Measurements from ENCODE around the gene NBAS. TPM values are rescaled to one million over a fixed set of nuclear protein-coding genes. Genes with fewer than 3 reads are reported as not detected.
A peak's percentile ranks its signal among the peaks of the same experiment; 100 is the strongest.

Gene NBAS
- polyA plus RNA-seq, 1 of the 3 experiments (the other 2 are of a cell fraction), result 12.0 TPM

- peaks cover 18 to 28% of the 10 kb centered on the region in 2 experiments for H3K36me3 ChIP-seq (replicated peaks in 1 of 2; ENCODE audit: control insufficient read depth in 1 of 2, insufficient read depth in 2 of 2, low read length in 1 of 2)
- no peak overlapping the region for H3K9ac ChIP-seq
- H2AFZ ChIP-seq (ENCODE audit: low read depth), result no peak overlapping the region
- H3K27me3 ChIP-seq (ENCODE audit: insufficient read depth), result no peaks in the 10 kb centered on the region
- peak; percentile 49 for DNase-seq
- H3K9me3 ChIP-seq, result no peaks in the 10 kb centered on the region
- ChIA-PET POLR2A (interaction anchor here (0.7 to 1.2 kb wide), 2 partner anchors 89 to 178 kb away, joined by 3 read pairs; partner anchors contain the start of gene NBAS), CTCF (interaction anchor here (0.6 to 1.7 kb wide), 2 partner anchors 46 to 194 kb away, joined by 3 to 7 read pairs; no protein-coding TSS in a partner anchor)
- H3K4me1 ChIP-seq (ENCODE audit: control insufficient read depth in 1 of 2, insufficient read depth in 2 of 2, low read depth in 1 of 2, low read length in 1 of 2), result peaks cover 0 to 29% of the 10 kb centered on the region in 2 experiments; a peak in 2 of 4 replicates
- H3K4me3 ChIP-seq (ENCODE audit: low read depth in 2 of 2, low read length in 1 of 2), result no peak overlapping the region
- peak overlapping the region in 1 of 2 experiments; percentile 86; a peak in 2 of 4 replicates for H3K27ac ChIP-seq (ENCODE audit: low read depth in 2 of 2, low read length in 1 of 2)
- H3K9me2 ChIP-seq, result no peaks in the 10 kb centered on the region
- WGBS (ENCODE audit: low lambda C conversion rate), result 60% methylated on average over 7 of the region's 7 CpGs
- no peaks in the 10 kb centered on the region for H3F3A ChIP-seq (replicated peaks; ENCODE audit: insufficient read depth)
- no peaks in the 10 kb centered on the region for H4K20me1 ChIP-seq (ENCODE audit: insufficient read depth)
- no peak overlapping the region for H3K4me2 ChIP-seq
- no peaks in the 10 kb centered on the region for H3K79me2 ChIP-seq (ENCODE audit: insufficient read depth)
- no peak for TF ChIP-seq USF1 (IDR thresholded peaks at IDR 0.05; ENCODE audit: borderline replicate concordance, low read depth)
- no peak for TF ChIP-seq MEF2A (IDR thresholded peaks at IDR 0.05; ENCODE audit: borderline replicate concordance, low read depth)
- TF ChIP-seq, protein P1, sequence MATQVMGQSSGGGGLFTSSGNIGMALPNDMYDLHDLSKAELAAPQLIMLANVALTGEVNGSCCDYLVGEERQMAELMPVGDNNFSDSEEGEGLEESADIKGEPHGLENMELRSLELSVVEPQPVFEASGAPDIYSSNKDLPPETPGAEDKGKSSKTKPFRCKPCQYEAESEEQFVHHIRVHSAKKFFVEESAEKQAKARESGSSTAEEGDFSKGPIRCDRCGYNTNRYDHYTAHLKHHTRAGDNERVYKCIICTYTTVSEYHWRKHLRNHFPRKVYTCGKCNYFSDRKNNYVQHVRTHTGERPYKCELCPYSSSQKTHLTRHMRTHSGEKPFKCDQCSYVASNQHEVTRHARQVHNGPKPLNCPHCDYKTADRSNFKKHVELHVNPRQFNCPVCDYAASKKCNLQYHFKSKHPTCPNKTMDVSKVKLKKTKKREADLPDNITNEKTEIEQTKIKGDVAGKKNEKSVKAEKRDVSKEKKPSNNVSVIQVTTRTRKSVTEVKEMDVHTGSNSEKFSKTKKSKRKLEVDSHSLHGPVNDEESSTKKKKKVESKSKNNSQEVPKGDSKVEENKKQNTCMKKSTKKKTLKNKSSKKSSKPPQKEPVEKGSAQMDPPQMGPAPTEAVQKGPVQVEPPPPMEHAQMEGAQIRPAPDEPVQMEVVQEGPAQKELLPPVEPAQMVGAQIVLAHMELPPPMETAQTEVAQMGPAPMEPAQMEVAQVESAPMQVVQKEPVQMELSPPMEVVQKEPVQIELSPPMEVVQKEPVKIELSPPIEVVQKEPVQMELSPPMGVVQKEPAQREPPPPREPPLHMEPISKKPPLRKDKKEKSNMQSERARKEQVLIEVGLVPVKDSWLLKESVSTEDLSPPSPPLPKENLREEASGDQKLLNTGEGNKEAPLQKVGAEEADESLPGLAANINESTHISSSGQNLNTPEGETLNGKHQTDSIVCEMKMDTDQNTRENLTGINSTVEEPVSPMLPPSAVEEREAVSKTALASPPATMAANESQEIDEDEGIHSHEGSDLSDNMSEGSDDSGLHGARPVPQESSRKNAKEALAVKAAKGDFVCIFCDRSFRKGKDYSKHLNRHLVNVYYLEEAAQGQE (IDR thresholded peaks at IDR 0.05; ENCODE audit: low read depth, low read length), result no peak
- no peak for TF ChIP-seq CTCF (IDR thresholded peaks at IDR 0.05)
- TF ChIP-seq RXRA (IDR thresholded peaks at IDR 0.05; ENCODE audit: borderline replicate concordance, low read depth), result no peak
- no peak for TF ChIP-seq JUND (IDR thresholded peaks at IDR 0.05)
- peak; percentile 37; the same call in 1 of the 2 replicates for TF ChIP-seq POLR2AphosphoS5 (IDR thresholded peaks at IDR 0.05; ENCODE audit: low read depth, low read length)
- TF ChIP-seq FOSL2 (IDR thresholded peaks at IDR 0.05; ENCODE audit: borderline replicate concordance, low read depth), result no peak
- no peak for TF ChIP-seq ZBTB33 (IDR thresholded peaks at IDR 0.05; ENCODE audit: borderline replicate concordance, low read depth)
- no peak for TF ChIP-seq YY1 (IDR thresholded peaks at IDR 0.05; ENCODE audit: low read depth)
- peak; percentile 36 for TF ChIP-seq CHD2 (IDR thresholded peaks at IDR 0.05; ENCODE audit: low read length, partially characterized antibody)
- peak; percentile 90 for TF ChIP-seq GATA2 (CRISPR knock-in tag; IDR thresholded peaks at IDR 0.05)
- peak; percentile 52; the same call in 1 of the 2 replicates for TF ChIP-seq TEAD4 (IDR thresholded peaks at IDR 0.05; ENCODE audit: borderline replicate concordance, insufficient read depth)
- no peak for TF ChIP-seq FOXJ3 (CRISPR knock-in tag; IDR thresholded peaks at IDR 0.05)
- TF ChIP-seq SIN3A (IDR thresholded peaks at IDR 0.05; ENCODE audit: borderline replicate concordance, low read depth, low read length), result no peak
- TF ChIP-seq, protein P2, sequence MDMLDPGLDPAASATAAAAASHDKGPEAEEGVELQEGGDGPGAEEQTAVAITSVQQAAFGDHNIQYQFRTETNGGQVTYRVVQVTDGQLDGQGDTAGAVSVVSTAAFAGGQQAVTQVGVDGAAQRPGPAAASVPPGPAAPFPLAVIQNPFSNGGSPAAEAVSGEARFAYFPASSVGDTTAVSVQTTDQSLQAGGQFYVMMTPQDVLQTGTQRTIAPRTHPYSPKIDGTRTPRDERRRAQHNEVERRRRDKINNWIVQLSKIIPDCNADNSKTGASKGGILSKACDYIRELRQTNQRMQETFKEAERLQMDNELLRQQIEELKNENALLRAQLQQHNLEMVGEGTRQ (IDR thresholded peaks at IDR 0.05; ENCODE audit: borderline replicate concordance, low read depth, low read length), result no peak
- TF ChIP-seq, protein P3, sequence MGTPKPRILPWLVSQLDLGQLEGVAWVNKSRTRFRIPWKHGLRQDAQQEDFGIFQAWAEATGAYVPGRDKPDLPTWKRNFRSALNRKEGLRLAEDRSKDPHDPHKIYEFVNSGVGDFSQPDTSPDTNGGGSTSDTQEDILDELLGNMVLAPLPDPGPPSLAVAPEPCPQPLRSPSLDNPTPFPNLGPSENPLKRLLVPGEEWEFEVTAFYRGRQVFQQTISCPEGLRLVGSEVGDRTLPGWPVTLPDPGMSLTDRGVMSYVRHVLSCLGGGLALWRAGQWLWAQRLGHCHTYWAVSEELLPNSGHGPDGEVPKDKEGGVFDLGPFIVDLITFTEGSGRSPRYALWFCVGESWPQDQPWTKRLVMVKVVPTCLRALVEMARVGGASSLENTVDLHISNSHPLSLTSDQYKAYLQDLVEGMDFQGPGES (IDR thresholded peaks at IDR 0.05; ENCODE audit: low read depth, low read length), result no peak
- no peak for TF ChIP-seq NRF1 (IDR thresholded peaks at IDR 0.05; ENCODE audit: low read depth, low read length)
- TF ChIP-seq EP300 (IDR thresholded peaks at IDR 0.05; ENCODE audit: borderline replicate concordance in 1 of 2, low read depth in 1 of 2, low read length in 1 of 2), result peak in 1 of 2 experiments; percentile 94; a peak in 2 of 4 replicates
- TF ChIP-seq TAF1 (IDR thresholded peaks at IDR 0.05; ENCODE audit: borderline replicate concordance, low read depth, low read length), result no peak
These were observed 177.3 kb downstream of the NBAS start for GRCh38 chr2:15383695-15384350.

All from SK-N-SH (cell line).